ENCODE measurements around the gene LVRN.

DNA sequence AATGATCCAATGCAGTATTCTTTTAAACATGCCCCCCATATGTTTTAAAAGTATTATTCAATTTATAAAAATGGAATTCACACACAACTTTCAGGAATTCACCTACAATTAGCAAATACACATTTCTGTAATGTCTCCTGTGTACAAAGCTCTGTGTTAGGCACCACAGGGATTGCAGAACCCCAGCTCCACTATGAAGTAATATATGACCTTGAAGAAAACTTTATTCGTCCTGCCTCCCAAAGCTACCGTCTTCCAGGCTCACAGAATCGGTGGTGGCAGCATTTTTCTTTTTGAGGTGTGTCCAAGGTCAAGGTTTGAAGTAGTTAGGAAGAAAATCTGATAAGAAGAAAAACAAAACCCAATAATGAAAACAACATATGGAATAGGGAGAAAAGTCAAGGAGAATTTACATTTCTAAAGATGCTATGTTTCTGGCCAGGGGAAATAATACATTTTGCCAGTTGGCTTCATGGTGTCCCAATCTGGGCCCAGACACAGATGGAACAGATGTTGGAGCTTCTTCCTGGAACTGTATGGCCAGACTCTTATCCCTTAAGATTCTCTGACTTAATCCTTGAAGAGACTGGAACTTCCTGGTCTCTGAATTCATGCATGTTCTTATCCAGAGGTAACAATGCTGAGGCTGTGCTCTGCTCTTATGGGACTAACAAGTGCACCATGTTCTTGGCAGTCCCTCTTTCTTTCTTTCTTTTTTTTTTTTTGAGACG lies 22.0 kb upstream of the LVRN start:
- no peak for TF ChIP-seq POLR2A (IDR thresholded peaks at IDR 0.05)
- TF ChIP-seq, protein P1, sequence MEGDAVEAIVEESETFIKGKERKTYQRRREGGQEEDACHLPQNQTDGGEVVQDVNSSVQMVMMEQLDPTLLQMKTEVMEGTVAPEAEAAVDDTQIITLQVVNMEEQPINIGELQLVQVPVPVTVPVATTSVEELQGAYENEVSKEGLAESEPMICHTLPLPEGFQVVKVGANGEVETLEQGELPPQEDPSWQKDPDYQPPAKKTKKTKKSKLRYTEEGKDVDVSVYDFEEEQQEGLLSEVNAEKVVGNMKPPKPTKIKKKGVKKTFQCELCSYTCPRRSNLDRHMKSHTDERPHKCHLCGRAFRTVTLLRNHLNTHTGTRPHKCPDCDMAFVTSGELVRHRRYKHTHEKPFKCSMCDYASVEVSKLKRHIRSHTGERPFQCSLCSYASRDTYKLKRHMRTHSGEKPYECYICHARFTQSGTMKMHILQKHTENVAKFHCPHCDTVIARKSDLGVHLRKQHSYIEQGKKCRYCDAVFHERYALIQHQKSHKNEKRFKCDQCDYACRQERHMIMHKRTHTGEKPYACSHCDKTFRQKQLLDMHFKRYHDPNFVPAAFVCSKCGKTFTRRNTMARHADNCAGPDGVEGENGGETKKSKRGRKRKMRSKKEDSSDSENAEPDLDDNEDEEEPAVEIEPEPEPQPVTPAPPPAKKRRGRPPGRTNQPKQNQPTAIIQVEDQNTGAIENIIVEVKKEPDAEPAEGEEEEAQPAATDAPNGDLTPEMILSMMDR (IDR thresholded peaks at IDR 0.05), result no peak
